Measurements from ENCODE around the gene TGFBR3.

Gene TGFBR3

DNA sequence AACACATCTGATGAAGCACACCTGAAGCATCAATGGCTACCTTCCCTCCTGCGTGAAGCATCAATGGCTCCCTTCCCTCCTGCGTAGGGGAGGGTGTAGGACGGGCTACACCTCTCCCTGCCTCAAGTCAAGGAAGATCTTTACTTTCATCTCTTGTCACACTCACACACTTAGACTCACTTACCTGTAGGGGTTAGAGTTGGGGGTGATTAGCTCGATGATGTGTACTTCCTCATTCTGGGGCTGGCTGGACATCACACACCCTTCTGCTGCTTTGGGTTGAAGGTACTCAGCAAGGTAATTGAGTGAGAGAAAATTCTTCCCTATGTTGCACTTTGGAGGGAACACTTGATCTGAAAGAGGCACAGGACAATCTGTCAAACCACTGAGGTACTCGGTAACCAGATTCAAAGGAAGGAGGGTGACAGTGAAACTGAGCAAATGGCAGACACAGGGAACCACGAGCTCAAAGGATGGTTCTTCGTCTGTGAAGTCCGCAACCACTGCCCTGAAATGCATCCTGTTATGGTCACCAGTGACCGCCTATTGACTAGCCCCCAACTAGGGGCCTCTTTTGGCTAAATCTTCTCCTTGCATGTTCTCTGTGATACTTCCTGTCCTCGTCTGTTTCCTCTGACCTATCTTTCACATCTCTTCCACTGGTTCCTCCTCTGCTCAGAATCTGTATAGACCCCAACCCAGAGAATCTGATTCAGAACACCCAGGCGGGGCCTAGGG is 156.2 kb downstream of the TGFBR3 start:
- no peak for DNase-seq

DNA sequence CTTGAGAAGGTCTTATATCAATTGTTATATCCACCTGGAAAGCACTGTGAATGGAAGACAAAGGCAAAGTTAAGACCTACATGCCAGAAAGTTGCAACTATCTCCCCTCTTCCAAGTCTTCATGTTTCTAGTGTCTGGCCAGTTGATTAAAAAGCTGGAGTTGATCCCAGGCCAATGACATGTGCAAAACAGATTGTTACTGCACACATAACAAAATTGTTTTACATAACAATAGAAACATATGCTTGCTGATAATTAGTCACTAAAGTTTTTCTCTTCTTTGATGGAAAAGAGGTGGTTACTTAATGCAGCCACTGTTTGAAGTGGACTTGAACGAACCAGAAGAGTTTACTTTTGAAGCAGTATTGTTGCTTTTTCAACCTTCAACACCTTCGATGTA is 158.2 kb downstream of the TGFBR3 start:
- no peak for DNase-seq

DNA sequence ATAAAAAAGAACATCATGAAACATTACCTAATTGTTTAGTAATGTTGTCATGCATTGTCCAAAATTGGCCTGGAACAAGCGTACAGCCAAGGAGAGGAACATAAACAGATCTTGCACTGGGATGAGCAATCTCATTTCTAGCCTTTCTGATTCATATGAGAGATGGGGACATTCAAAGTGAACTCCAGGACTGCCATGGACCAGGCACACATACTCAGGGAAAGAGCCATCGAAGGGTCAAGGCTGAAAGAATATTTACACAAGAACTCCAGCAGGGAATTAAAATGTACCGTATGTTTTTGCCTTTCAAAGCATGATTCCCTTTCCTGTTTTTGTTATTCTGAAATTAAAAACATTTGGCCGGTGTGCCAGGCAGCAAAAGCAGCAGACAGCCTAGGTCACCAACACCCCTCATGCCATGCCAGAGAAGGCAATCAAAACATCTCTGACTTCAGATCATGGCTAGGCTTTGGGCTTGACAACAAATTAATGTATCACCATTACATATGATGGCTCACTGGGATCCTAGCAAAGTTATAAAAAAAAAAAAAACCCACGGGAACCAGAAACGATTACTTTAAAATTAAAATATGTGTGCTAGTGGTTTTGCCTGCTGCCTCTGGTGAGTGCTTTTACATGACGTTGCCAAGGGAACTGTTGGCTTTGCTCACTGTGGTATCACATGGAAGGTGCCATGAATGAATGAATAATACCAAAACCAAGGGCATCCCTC is 159.8 kb downstream of the TGFBR3 start:
- no peak for DNase-seq

DNA sequence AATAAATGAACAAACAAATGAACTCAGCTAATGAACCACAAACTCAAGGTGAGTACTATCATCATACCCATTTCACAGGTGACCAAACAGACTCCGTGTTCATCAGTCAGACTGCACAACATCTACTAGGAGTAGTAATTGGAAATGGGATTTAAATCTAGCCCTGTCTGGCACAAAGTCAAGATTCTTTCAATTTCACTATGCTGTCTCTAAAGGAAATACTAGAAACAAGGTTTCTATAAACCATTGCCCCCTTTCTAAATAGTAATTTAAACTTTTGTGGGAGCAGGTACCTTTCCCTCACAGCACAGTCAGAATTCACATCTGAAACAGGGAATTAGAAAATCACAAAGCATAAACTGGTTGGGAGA is 160.3 kb downstream of the TGFBR3 start:
- no peak for DNase-seq

DNA sequence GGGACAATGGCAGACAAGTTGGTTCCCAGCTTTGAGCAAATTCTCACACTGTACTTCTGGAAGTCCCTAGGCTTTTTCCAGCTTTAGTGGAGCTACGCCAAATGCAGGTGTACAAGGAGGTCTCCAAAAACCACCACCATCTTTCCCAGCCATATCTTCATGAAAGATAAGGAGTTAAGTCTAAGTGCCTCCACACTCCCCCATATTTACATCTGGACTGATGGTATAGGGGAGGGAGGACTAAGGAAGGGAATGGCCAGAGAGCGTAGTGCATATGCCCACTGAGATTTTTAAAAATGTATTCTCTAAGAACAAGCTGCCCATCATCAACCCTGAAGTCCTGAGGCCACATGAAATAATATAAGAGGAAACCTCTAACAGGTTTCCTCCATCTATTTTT is 161.3 kb downstream of the TGFBR3 start:
- no peak for DNase-seq

DNA sequence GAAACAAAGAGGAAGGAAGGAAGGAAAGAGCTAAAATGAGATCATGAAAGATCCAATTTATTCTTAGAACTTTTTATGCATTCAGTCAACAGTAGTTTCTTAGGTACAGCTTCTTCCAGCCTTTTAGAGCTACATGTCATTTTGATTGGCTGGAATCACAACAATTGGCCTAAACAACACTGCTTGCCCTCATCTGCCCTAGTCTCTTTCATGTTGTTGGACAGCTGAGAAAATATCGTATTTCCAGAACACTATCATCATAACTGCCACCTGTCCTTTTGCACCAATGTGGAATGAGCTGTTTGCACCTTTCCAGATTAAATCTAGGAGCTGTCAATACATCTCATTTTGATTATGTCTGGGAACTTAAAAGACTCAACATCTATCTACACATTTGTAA is 161.7 kb downstream of the TGFBR3 start:
- DNase-seq = no peak

DNA sequence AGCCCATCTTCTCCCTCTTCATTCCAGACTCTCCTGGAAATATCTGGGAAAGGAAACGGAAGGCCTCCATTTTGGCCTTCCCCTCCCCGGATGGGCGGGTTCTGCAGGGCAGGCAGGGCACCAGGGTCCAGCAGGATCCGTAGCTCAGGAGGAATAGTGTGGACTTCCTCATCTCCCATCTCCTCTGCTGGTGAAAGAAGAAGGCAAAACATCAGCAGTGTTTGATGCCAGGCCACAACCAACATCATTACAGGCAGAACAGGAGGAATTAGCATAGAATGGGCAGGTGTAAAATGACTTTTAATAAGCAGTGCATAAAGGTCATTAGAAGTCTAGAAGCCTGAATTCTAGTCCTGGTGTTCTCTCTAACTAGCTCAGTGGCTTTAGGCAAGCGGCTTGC is 165.9 kb downstream of the TGFBR3 start:
- DNase-seq = no peak

DNA sequence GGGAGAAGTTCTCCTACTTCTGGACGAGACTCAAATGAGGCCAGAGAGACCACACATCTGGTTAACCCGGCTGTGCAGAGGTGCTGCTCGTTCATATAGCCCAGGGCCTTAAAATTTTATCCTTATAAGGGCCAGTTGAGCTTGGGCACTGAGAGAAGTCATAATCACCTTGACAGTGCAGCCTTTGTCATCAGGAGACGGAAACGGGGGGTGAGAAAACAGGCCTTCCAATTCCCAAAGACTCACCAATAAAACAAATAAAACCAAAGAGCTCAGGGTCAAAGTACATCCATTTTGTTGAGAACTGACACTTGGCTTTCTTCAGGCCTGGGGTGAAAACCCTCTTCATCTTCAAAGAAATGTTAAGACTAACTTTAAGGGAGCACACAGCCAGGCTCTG is 167.1 kb downstream of the TGFBR3 start:
- DNase-seq = no peak

DNA sequence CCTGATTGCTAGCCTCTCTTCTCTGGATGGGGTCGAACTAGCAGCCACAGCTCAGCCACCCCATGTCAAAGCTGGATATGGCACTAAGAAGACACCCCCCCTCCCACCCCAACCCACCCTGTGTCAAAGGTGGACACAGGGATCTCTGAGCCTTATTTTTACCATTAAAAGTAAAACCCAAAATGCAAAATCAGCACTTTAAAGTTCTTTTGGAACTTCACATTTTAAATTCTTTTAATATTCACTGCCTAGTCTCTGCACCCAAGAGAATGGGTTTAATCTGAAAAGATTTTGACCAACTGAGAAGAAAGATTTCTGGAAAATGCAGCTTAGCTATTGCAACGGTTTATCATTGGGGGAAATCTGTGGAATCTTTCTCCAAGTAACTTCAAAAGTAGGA is 167.6 kb downstream of the TGFBR3 start:
- DNase-seq = no peak

DNA sequence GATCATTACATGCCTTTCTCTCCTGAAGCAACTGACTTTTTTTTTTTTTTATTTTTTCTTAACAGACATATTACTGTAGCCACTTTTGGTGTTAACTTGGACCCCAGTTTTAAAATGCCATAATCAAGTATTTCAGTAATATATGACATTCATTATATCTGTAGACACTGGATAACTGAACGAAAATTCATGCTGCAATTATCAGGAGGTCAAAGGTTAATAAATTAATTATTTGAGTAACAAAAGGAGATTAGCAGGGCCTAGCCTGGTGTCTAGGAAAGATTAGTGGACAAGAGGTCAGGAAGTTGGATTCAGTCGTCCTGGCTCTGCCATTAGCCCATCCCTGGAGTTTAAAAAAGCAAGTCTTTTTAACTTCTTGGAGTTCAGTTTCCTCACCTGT is 168.1 kb downstream of the TGFBR3 start:
- no peak for DNase-seq

DNA sequence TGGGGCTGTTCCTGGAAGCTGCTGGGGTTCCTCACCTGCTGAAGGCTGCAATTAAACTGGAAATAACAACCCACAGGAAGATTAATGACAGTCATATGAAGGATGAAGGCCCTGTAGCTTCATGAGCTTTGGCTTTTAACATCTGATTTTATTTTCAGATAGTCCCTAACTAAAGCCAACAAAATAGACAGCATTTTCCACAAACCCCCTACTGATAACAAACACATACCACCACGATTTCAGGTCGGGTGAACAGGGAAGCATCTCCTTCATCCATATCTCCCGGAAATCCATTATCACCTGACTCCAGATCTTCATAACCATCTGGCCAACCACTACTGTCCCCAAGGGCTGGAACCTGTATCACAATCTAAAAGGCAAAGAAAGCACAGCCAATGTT is 169.6 kb downstream of the TGFBR3 start:
- no peak for DNase-seq

DNA sequence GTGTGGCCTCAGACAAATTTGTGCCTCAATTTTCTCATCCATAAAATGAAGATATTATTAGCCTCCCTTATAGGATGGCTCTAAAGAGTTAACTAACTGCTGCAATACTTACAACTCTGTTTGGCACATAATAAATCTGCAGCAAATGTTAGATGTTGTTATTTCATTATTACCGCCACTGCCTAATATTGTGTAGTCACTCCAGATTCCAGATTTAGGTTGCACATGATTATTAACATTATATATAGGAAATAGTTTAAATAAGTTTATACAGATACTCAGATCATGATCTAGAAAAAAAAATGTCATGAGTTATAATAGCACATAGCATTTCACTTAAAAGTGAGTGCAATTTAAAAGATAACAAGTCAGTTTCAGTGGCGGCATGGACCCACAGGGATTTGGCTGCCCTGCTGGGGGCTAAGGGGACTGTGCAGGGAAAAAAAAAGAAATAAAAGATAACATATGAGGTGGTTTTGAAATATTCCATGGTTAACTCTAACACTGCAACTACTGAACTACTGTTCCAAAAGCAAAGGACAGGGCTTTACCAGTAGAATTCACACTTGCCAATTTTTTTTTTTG is 170.4 kb downstream of the TGFBR3 start:
- no peak for DNase-seq

DNA sequence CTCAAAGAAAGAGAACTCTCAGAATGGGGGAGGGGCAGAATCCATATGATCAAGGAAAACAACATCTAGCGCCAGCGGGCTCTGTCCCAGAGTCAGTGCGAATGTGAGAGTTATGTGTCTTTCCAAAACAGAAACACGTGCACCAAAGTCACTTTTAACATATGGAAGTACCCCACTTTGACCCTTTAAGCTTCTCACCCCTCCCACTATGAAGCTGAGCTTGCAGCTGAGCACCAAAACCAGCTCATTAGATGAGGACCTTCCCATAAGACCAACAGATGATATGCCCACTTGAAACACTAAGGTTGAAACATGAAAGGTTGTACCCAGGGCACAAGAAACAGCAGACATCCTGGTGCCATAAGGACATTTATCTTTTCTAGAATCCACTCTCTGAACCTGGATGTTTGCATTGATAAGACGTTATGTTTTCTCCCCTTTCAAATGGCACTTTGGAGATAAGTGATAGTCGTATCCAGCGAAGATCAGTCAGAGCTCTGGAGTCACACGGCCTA is 171.0 kb downstream of the TGFBR3 start:
- no peak for DNase-seq

DNA sequence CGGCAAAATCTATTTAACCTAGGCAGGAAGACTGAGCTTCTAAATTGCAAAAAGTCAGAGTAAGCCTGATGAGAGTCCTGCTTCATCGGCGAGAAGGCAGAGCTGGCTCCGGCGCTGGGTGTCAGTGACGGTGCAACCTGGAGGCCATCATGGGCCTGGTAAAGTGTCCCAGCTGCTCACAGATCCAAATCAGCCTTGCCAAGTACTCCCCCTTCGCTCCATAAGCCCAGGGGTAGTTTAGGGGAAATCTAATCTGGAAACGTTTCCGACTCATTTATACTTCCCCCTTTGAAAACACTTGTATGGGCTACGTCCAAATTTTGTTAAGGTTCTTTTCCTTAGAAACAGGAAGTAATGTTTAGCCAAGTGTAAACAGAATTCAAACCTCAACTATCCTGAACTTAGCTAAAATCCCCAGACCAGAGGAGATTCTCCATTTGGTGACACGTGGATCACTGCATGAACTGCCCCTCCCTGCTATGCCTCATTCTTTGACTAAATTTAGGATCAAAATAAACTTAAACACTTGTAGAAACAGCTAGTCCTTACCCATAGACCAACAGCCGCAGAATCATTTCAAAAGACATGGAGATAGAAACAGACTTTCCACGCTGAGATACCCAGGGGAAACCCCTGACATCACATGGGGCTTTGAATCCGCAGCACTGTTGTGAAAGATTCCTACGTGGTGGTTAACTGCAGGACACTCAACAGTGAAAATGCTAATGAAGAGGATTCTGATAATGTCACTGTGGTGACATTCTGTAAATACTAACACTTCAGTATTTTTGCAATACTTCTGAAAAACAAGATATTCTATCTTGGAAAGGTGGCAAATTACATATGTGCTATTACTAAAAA is 172.7 kb downstream of the TGFBR3 start:
- DNase-seq = no peak

DNA sequence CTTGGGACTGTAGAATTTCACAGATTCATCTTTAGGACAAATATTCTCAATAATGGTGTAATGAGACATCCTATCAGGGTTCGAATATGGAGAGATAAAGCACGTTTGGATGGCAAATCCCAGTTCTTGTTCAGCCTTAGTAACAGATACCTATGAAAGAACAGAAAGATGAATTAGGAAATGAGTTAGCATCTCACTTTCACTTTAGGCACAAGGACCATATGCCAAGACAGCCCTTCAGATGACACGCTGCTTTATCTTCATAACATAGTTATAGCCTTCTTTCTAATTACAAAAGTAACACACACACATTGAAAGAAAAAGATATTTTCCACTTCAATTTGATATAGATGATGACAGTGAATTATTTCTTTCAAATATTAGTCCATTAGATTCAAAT is 173.6 kb downstream of the TGFBR3 start:
- DNase-seq = no peak

DNA sequence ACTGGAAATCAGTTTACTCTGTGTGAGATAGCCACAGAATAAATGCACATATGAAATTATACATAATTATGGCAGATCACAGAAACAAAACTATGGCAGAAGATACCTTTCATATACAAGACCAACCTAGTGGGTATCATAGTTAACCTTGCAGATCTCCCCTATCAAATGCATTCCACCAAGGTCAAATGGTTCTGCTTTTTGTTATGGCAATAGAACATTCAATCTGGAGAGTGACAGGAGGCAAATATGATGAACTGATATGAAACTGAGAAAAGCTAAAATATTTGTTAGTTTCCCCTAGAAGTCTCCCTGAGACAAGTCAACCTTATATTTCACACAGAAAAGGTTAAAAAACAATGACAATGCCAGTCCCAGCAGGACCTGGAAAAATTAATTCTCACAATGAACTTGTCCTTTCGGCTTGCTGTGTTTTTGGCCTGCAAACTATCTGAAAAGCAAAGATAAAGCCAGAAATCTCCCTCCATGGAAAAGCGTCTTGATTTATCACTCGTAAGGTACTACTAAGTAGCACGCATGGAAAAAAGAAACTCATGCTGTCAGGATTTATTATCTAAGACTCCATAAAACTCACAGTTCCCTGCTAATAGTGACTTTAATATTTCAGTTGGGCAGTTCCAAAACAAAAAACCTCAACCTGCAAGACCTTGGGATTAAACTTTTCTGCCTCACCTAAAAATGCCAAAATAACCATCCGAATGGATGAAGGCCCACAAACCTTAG is 174.3 kb downstream of the TGFBR3 start:
- no peak for DNase-seq

DNA sequence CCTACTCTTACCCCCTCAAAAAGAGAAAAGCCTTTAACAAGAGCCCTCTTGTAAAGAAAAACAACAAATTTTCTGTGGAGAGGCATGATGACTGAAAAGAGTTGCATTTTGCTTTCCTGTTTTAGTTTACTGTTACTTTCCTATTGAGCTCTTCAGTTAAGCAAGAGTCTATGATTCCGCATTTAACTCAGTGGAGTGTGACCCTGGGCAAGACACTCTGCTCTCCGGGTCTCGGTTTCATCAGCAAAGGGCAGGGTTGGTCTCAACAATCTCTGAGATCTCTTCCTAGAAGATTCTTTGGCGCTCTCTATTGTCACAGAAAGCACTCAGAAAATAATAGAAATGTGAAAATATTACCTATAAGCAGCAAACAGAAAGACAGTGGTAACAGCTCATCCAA is 175.7 kb downstream of the TGFBR3 start:
- DNase-seq = no peak

DNA sequence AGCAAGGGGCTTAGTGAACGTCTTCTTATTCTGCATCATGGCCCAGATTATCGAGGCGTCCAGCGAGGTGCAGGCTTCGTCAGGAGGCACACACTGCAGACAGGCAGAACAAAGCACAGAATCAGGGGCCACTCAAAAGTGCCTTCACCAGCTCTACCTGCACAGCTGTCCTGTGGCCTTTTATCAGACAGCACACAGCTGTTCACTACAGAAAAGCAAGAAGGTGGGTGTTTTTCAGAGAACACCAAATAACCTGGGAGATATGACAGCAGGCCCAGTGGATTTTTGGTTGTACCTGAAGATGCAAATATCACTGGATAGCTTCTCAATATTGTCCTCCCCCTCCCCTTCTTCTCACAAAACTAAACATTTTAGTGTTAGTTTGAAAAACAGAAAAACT is 177.3 kb downstream of the TGFBR3 start:
- DNase-seq = no peak

DNA sequence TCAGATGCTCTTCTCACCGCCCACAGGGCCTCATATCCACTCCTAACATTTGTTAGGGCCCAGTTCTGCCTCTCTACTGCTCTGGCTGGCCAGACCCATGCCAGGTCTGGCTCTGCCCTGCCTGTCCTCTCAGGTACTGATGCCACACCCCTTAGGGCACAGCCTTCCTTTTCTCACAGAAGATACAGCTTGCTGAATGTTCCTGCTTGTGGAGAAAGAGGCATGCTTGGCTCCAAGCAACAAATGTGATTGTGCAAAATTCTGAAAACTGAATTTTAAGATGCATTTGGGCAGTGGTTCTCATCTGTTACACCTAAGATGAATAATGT is 178.1 kb downstream of the TGFBR3 start:
- DNase-seq = no peak

DNA sequence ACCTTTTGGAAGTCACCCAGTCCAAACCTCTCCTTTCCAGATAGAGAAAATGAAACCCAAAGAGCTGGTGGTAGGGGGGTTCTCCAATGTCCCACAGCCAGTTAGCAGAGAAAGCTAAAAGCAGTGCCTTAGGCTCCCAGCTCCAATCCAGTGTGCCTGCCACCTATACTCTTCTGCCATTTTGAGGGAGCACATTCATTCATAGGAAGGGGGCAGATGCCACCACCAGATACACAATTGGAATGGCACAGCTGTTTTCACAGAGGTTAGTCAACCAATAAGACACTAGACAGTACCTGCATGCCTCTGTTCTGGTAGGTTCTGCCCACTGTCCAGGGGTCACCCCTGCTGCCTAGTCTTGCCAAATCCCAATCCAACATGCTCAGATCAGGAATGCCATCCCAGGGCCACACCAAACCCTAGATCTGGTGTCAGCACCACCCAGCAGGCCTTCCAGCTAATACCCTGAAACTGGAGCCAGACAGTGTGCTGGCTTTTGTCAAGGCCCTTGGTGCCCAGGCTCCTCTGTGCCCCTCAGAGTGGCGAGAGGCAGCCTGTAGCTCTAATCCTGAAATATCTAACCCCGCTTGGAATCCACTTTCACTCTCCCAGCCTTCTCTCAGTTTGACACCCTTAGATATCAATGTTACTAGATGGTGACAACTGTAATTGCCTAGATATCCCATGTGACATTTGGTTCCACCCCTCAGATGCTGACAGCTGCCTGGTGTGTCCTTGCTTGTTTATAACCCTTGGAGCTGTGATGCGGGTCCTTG is 178.6 kb downstream of the TGFBR3 start:
- DNase-seq = no peak

DNA sequence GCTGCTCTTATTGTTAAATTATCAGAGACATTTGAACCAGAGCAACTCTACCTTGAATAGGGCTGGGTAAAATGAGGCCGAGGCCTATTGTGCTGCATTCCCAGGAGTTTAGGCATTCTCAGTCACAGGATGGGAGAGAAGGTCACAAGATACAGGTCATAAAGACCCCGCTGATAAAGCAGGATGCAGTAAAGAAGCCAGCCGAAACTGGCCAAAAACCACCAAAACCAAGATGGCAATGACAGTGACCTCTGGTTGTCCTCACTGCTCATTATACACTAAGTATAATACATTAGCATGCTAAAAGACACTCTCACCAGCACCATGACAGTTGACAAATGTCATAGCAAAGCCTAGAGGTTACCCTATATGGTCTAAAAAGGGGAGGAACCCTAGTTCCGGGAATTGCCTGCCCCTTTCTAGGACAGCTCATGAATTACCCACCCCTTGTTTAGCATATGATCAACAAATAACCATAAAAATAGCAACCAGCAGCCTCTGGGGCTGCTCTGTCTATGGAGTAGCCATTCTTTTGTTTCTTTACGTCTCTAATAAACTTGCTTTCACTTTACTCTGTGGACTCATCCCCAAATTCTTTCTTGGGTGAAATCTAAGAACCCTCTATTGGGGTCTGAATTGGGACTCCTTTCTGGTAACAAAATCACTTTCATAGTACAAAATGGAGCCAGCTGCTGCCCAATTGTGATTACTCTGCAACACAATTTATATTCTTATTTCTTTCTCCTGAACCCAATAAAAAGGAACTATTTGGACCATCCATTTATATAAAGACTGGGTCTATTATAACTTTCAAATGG is 179.6 kb downstream of the TGFBR3 start:
- no peak for DNase-seq

All from cortex of kidney (tissue), 1 donor.